H9 (cell line): Measurements from ENCODE around the gene EYA4. TPM values are rescaled to one million over a fixed set of nuclear protein-coding genes. Genes with fewer than 3 reads are reported as not detected.

ENCODE experiments used
- DNase-seq: peaks from one replicate; pipeline ENCODE4 v3.0.0-alpha.2; 2017
- H2AFZ ChIP-seq: one replicate; pipeline ENCODE4 v1.6.1; 2013; ENCODE audit warnings: mild to moderate bottlenecking, low read length, control low read depth, moderate library complexity
- H2AK5ac ChIP-seq: 2 replicates; pipeline ENCODE4 v1.6.1; 2013; ENCODE audit warnings: low read length, control low read depth, mixed read lengths; ENCODE audit not compliant: insufficient read length
- H2BK120ac ChIP-seq: one replicate; pipeline ENCODE4 v1.6.1; 2013; ENCODE audit warnings: low read depth, mild to moderate bottlenecking, low read length, control low read depth, inconsistent platforms; ENCODE audit not compliant: poor library complexity, severe bottlenecking
- H2BK12ac ChIP-seq: 2 replicates; pipeline ENCODE4 v1.6.1; 2013; ENCODE audit warnings: low read length, control low read depth, mixed read lengths, low read depth; ENCODE audit not compliant: insufficient read length
- H2BK15ac ChIP-seq: 2 replicates; pipeline ENCODE4 v1.6.1; 2013; ENCODE audit warnings: low read depth, low read length, control low read depth
- H2BK20ac ChIP-seq: one replicate; pipeline ENCODE4 v1.6.1; 2013; ENCODE audit warnings: low read depth, mild to moderate bottlenecking, low read length, control low read depth, inconsistent platforms; ENCODE audit not compliant: poor library complexity, severe bottlenecking
- H2BK5ac ChIP-seq: 2 replicates; pipeline ENCODE4 v1.6.1; 2013; ENCODE audit warnings: low read length, control low read depth, mixed read lengths; ENCODE audit not compliant: insufficient read length
- H3K14ac ChIP-seq: 2 replicates; pipeline ENCODE4 v1.6.1; 2013; ENCODE audit warnings: low read length, control low read depth; ENCODE audit not compliant: insufficient read depth
- H3K18ac ChIP-seq: 2 replicates; pipeline ENCODE4 v1.6.1; 2013; ENCODE audit warnings: low read depth, mild to moderate bottlenecking, mixed read lengths, low read length, control low read depth; ENCODE audit not compliant: insufficient read length
- H3K23ac ChIP-seq: 2 replicates; pipeline ENCODE4 v1.6.1; 2013; ENCODE audit warnings: low read length, control low read depth, mixed read lengths, low read depth; ENCODE audit not compliant: insufficient read length
- H3K23me2 ChIP-seq: 2 replicates; pipeline ENCODE4 v1.6.1; 2013; ENCODE audit warnings: low read depth, mild to moderate bottlenecking, mixed read lengths, low read length, control low read depth; ENCODE audit not compliant: insufficient read length, poor library complexity, severe bottlenecking
- H3K27ac ChIP-seq: 2 replicates; pipeline ENCODE4 v1.5.1; 2013; ENCODE audit warnings: low read length, control low read depth, mixed read lengths, low read depth; ENCODE audit not compliant: insufficient read length
- H3K27me3 ChIP-seq: 2 replicates; pipeline ENCODE4 v1.6.1; 2013; ENCODE audit warnings: low read length, control low read depth, inconsistent platforms; ENCODE audit not compliant: insufficient read depth
- H3K4ac ChIP-seq: 2 replicates; pipeline ENCODE4 v1.6.1; 2013; ENCODE audit warnings: low read depth, mild to moderate bottlenecking, control low read depth, inconsistent platforms, low read length, moderate library complexity
- H3K4me1 ChIP-seq: 2 replicates; pipeline ENCODE4 v1.6.1; 2013; ENCODE audit warnings: low read length, control low read depth, inconsistent platforms; ENCODE audit not compliant: insufficient read depth
- H3K4me2 ChIP-seq: 2 replicates; pipeline ENCODE4 v1.6.1; 2013; ENCODE audit warnings: low read length, control low read depth, mixed read lengths; ENCODE audit not compliant: insufficient read length, insufficient read depth
- H3K56ac ChIP-seq: 2 replicates; pipeline ENCODE4 v1.6.1; 2013; ENCODE audit warnings: low read depth, mild to moderate bottlenecking, mixed read lengths, low read length, control low read depth; ENCODE audit not compliant: insufficient read length
- H3K79me1 ChIP-seq: 2 replicates; pipeline ENCODE4 v1.6.1; 2013; ENCODE audit warnings: low read depth, mild to moderate bottlenecking, moderate library complexity, low read length, control low read depth, inconsistent platforms; ENCODE audit not compliant: insufficient read depth, poor library complexity, severe bottlenecking
- H3K79me2 ChIP-seq: 2 replicates; pipeline ENCODE4 v1.6.1; 2013; ENCODE audit warnings: low read length, control low read depth, inconsistent platforms; ENCODE audit not compliant: insufficient read depth
- H3K9ac ChIP-seq: 2 replicates; pipeline ENCODE4 v1.6.1; 2013; ENCODE audit warnings: low read length, control low read depth, mixed read lengths; ENCODE audit not compliant: insufficient read length; ENCODE audit errors: extremely low read depth
- H3K9me3 ChIP-seq: one replicate; pipeline ENCODE4 v1.6.1; 2013; ENCODE audit warnings: low read depth, low read length, inconsistent platforms; ENCODE audit not compliant: control insufficient read depth
- H3T11ph ChIP-seq: one replicate; pipeline ENCODE4 v1.6.1; 2013; ENCODE audit warnings: mild to moderate bottlenecking, low read length, control low read depth, inconsistent platforms
- H4K20me1 ChIP-seq: one replicate; pipeline ENCODE4 v1.6.1; 2013; ENCODE audit not compliant: control insufficient read depth, insufficient read length, insufficient read depth
- H4K5ac ChIP-seq: 2 replicates; pipeline ENCODE4 v1.6.1; 2013; ENCODE audit warnings: low read depth, mild to moderate bottlenecking, mixed read lengths, low read length, control low read depth; ENCODE audit not compliant: insufficient read length
- H4K8ac ChIP-seq: replicated peaks from 2 replicates; pipeline ENCODE4 v1.6.1; 2013; ENCODE audit warnings: low read length, control low read depth, mixed read lengths, low read depth; ENCODE audit not compliant: insufficient read length
- H4K91ac ChIP-seq: 2 replicates; pipeline ENCODE4 v1.6.1; 2013; ENCODE audit warnings: low read depth, mild to moderate bottlenecking, moderate library complexity, mixed read lengths, low read length, control low read depth; ENCODE audit not compliant: insufficient read length
- H3K27ac Mint-ChIP-seq, 3 experiments: 2 replicates in 2 of 3; 3 replicates in 1 of 3; pipeline ENCODE4 v1.8.0; 2020 to 2021; ENCODE audit warnings: mixed read lengths in 3 of 3, mild to moderate bottlenecking in 1 of 3, moderate library complexity in 1 of 3
- H3K27me3 Mint-ChIP-seq: 2 replicates; pipeline ENCODE4 v1.8.0; 2021; ENCODE audit warnings: low read depth, mild to moderate bottlenecking, moderate library complexity, mixed read lengths
- H3K36me3 Mint-ChIP-seq, 3 experiments: 2 replicates in 2 of 3; 3 replicates in 1 of 3; pipeline ENCODE4 v1.8.0; 2020 to 2021; ENCODE audit warnings: low read depth in 3 of 3, mixed read lengths in 3 of 3; ENCODE audit not compliant: insufficient read depth in 1 of 3
- H3K4me1 Mint-ChIP-seq, 2 experiments: 2 replicates each; pipeline ENCODE4 v1.8.0; 2020; ENCODE audit warnings: mixed read lengths in 2 of 2
- H3K4me3 Mint-ChIP-seq, 2 experiments: 2 replicates in 1 of 2; 3 replicates in 1 of 2; pipeline ENCODE4 v1.8.0; 2020 to 2021; ENCODE audit warnings: mild to moderate bottlenecking in 2 of 2, mixed read lengths in 2 of 2, moderate library complexity in 1 of 2
- H3K9me3 Mint-ChIP-seq, 2 experiments: 2 replicates in 1 of 2; 3 replicates in 1 of 2; pipeline ENCODE4 v1.8.0; 2020; ENCODE audit warnings: mild to moderate bottlenecking in 2 of 2, mixed read lengths in 2 of 2, moderate library complexity in 1 of 2
- CTCF ChIP-seq: fragments of 200-600 bp; sonication (generic); conservative IDR thresholded peaks from 3 replicates; pipeline ENCODE4 v1.8.0; 2021; ENCODE audit warnings: antibody characterized with exemption, mild to moderate bottlenecking
- WGBS: extraction: QIAGEN DNeasy Blood & Tissue Kit; methylation state at CpG from one replicate; pipeline ENCODE4 v1.1.7; 2013; ENCODE audit warnings: missing lambda C conversion rate, low lambda C conversion rate, mixed read lengths; ENCODE audit not compliant: insufficient read length; ENCODE audit errors: extremely low coverage; 5-methylcytosine and 5-hydroxymethylcytosine counted together
- total RNA-seq: library from RNA; stranded (reverse); gene quantifications from 2 replicates; pipeline ENCODE4 v1.2.1, GENCODE V29; 2021

The EYA4 gene
- total RNA-seq, 1 experiment from 2014 or later: 0.26 TPM

- Histone ChIP-seq H2BK120ac (no peak overlapping the region), H3T11ph (no peak overlapping the region), H3K14ac (no peak overlapping the region), H3K79me1 (no peaks in the 10 kb centered on the region), H3K4me2 (no peak overlapping the region), H4K20me1 (no peaks in the 10 kb centered on the region), H4K5ac (no peak overlapping the region), H3K79me2 (no peaks in the 10 kb centered on the region), H3K9me3 (no peaks in the 10 kb centered on the region), H3K27ac (no peak overlapping the region), H2AFZ (no peak overlapping the region), H4K91ac (no peak overlapping the region), H3K18ac (no peak overlapping the region), H3K56ac (no peak overlapping the region), H2BK5ac (no peak overlapping the region), H2BK20ac (no peak overlapping the region), H3K23ac (no peak overlapping the region), H3K27me3 (no peaks in the 10 kb centered on the region), H3K4ac (no peak overlapping the region), H2BK15ac (no peak overlapping the region), H4K8ac (no peak overlapping the region), H3K23me2 (no peaks in the 10 kb centered on the region), H3K4me1 (no peaks in the 10 kb centered on the region), H2BK12ac (no peak overlapping the region), H2AK5ac (no peak overlapping the region), H3K9ac (no peak overlapping the region)
- no peaks in the 10 kb centered on the region for H3K9me3 Mint-ChIP-seq
- no peaks in the 10 kb centered on the region for H3K36me3 Mint-ChIP-seq
- H3K27ac Mint-ChIP-seq: no peak overlapping the region
- no peak overlapping the region for H3K4me3 Mint-ChIP-seq
- H3K27me3 Mint-ChIP-seq: no peaks in the 10 kb centered on the region
- no peak for DNase-seq
- H3K4me1 Mint-ChIP-seq: no peaks in the 10 kb centered on the region
- TF ChIP-seq CTCF: no peak
- no CpG with 5 or more reads among the region's 1 CpG for WGBS
Measured at GRCh38 chr6:133376743-133377142, 135.6 kb downstream of the EYA4 start.
